Duodenal mucosa (tissue), 2 donors: ENCODE measurements around the gene ITGAD.

Source experiments
- H3K27ac ChIP-seq: one replicate; pipeline ENCODE4 v1.7.0; 2013; ENCODE audit warnings: low read depth, low read length
- H3K27me3 ChIP-seq, 2 donors: one replicate each; pipeline ENCODE4 v1.7.0; 2013; ENCODE audit warnings: low read length in 2 of 2, control low read depth in 1 of 2; ENCODE audit not compliant: insufficient read depth in 2 of 2, control insufficient read depth in 1 of 2
- H3K36me3 ChIP-seq, 2 donors: one replicate each; pipeline ENCODE4 v1.7.0; 2013; ENCODE audit warnings: low read length in 2 of 2, control low read depth in 1 of 2; ENCODE audit not compliant: insufficient read depth in 2 of 2, control insufficient read depth in 1 of 2
- H3K4me1 ChIP-seq, 2 donors: one replicate each; pipeline ENCODE4 v1.7.0; 2013; ENCODE audit warnings: low read length in 2 of 2, control low read depth in 1 of 2; ENCODE audit not compliant: insufficient read depth in 2 of 2, control insufficient read depth in 1 of 2
- H3K4me3 ChIP-seq, 2 donors: one replicate each; pipeline ENCODE4 v1.7.0; 2013; ENCODE audit warnings: low read length in 2 of 2, low read depth in 1 of 2
- H3K9ac ChIP-seq, 2 donors: one replicate each; pipeline ENCODE4 v1.7.0; 2013; ENCODE audit warnings: low read length in 2 of 2, low read depth in 1 of 2
- H3K9me3 ChIP-seq, 2 donors: one replicate each; pipeline ENCODE4 v1.7.0; 2013; ENCODE audit warnings: low read length in 2 of 2, control low read depth in 1 of 2; ENCODE audit not compliant: control insufficient read depth in 1 of 2

ITGAD gene

GRCh38 chr16:31402687-31403086 lies 9.6 kb downstream of the ITGAD start:
- Histone ChIP-seq H3K4me3 (no peak overlapping the region), H3K36me3 (no peaks in the 10 kb centered on the region), H3K9ac (no peak overlapping the region), H3K27ac (no peak overlapping the region), H3K9me3 (no peaks in the 10 kb centered on the region), H3K27me3 (no peaks in the 10 kb centered on the region), H3K4me1 (no peaks in the 10 kb centered on the region)

- no peak overlapping the region for H3K4me3 ChIP-seq
Observed at GRCh38 chr16:31403590-31404352, 10.6 kb downstream of the ITGAD start.

GRCh38 chr16:31404353-31405064 lies 11.4 kb downstream of the ITGAD start:
- H3K9ac ChIP-seq: no peak overlapping the region
- no peak overlapping the region for H3K4me3 ChIP-seq
- H3K27me3 ChIP-seq: no peaks in the 10 kb centered on the region
- H3K27ac ChIP-seq: no peak overlapping the region
- no peaks in the 10 kb centered on the region for H3K36me3 ChIP-seq
- no peaks in the 10 kb centered on the region for H3K4me1 ChIP-seq
- H3K9me3 ChIP-seq: no peaks in the 10 kb centered on the region

More at GRCh38 chr16:31403590-31404352, 10.6 kb downstream of the ITGAD start:
- no peak overlapping the region for H3K9ac ChIP-seq
- no peaks in the 10 kb centered on the region for H3K9me3 ChIP-seq
- H3K27me3 ChIP-seq: no peaks in the 10 kb centered on the region
- H3K36me3 ChIP-seq: no peaks in the 10 kb centered on the region
- H3K4me1 ChIP-seq: no peaks in the 10 kb centered on the region
- no peak overlapping the region for H3K27ac ChIP-seq

- Histone ChIP-seq H3K4me1 (no peaks in the 10 kb centered on the region), H3K36me3 (no peaks in the 10 kb centered on the region), H3K9me3 (no peaks in the 10 kb centered on the region), H3K27ac (no peak overlapping the region), H3K27me3 (no peaks in the 10 kb centered on the region), H3K9ac (no peak overlapping the region), H3K4me3 (no peak overlapping the region)
Observed at GRCh38 chr16:31407406-31407805, 14.3 kb downstream of the ITGAD start.

- Histone ChIP-seq H3K9me3 (no peaks in the 10 kb centered on the region), H3K9ac (no peak overlapping the region), H3K4me1 (no peaks in the 10 kb centered on the region), H3K27ac (no peak overlapping the region), H3K36me3 (no peaks in the 10 kb centered on the region), H3K4me3 (no peak overlapping the region), H3K27me3 (no peaks in the 10 kb centered on the region)
Observed at GRCh38 chr16:31409433-31409832, 16.3 kb downstream of the ITGAD start.

- H3K4me3 ChIP-seq: no peak overlapping the region
- H3K36me3 ChIP-seq: no peaks in the 10 kb centered on the region
- no peak overlapping the region for H3K9ac ChIP-seq
- no peaks in the 10 kb centered on the region for H3K27me3 ChIP-seq
- no peaks in the 10 kb centered on the region for H3K9me3 ChIP-seq
- no peak overlapping the region for H3K27ac ChIP-seq
- no peaks in the 10 kb centered on the region for H3K4me1 ChIP-seq
Observed at GRCh38 chr16:31410082-31410481, 16.9 kb downstream of the ITGAD start.

GRCh38 chr16:31411024-31411844 lies 18.1 kb downstream of the ITGAD start:
- no peak overlapping the region for H3K4me3 ChIP-seq
- no peaks in the 10 kb centered on the region for H3K27me3 ChIP-seq
- H3K9me3 ChIP-seq: no peaks in the 10 kb centered on the region
- no peak overlapping the region for H3K27ac ChIP-seq
- no peaks in the 10 kb centered on the region for H3K36me3 ChIP-seq
- H3K9ac ChIP-seq: no peak overlapping the region
- no peaks in the 10 kb centered on the region for H3K4me1 ChIP-seq

GRCh38 chr16:31412750-31413149 lies 19.6 kb downstream of the ITGAD start:
- no peaks in the 10 kb centered on the region for H3K9me3 ChIP-seq
- no peaks in the 10 kb centered on the region for H3K27me3 ChIP-seq
- H3K4me3 ChIP-seq: no peak overlapping the region
- H3K36me3 ChIP-seq: no peaks in the 10 kb centered on the region
- no peak overlapping the region for H3K27ac ChIP-seq
- H3K9ac ChIP-seq: no peak overlapping the region
- no peaks in the 10 kb centered on the region for H3K4me1 ChIP-seq

GRCh38 chr16:31413381-31413780 lies 20.2 kb downstream of the ITGAD start:
- no peaks in the 10 kb centered on the region for H3K27me3 ChIP-seq
- H3K36me3 ChIP-seq: no peaks in the 10 kb centered on the region
- H3K27ac ChIP-seq: no peak overlapping the region
- no peaks in the 10 kb centered on the region for H3K9me3 ChIP-seq
- H3K9ac ChIP-seq: no peak overlapping the region
- no peak overlapping the region for H3K4me3 ChIP-seq
- H3K4me1 ChIP-seq: no peaks in the 10 kb centered on the region

GRCh38 chr16:31413943-31414342 lies 20.8 kb downstream of the ITGAD start:
- Histone ChIP-seq H3K36me3 (no peaks in the 10 kb centered on the region), H3K4me3 (no peak overlapping the region), H3K9ac (no peak overlapping the region), H3K4me1 (no peaks in the 10 kb centered on the region), H3K27me3 (no peaks in the 10 kb centered on the region), H3K9me3 (no peaks in the 10 kb centered on the region), H3K27ac (no peak overlapping the region)
